Fibroblast of mammary gland (primary cell): Measurements from ENCODE around the gene FOXO1.

Source experiments
- DNase-seq: peaks from one replicate; pipeline ENCODE4 v3.0.0-alpha.2; 2010; ENCODE audit warnings: low read depth
- H3K4me3 ChIP-seq: 2 replicates; pipeline ENCODE4 v1.5.1; 2011; ENCODE audit warnings: low read depth, mild to moderate bottlenecking, low read length, moderate library complexity; ENCODE audit not compliant: control insufficient read depth
- CTCF ChIP-seq: conservative IDR thresholded peaks from 2 replicates; pipeline ENCODE4 v1.5.1; 2011; ENCODE audit warnings: low read depth, low read length, inconsistent platforms; ENCODE audit not compliant: control insufficient read depth, insufficient read depth

FOXO1 gene

GRCh38 chr13:40613192-40613818, 53.1 kb downstream of the FOXO1 start:
- no peak for DNase-seq
- H3K4me3 ChIP-seq = no peak overlapping the region
- no peak for TF ChIP-seq CTCF

GRCh38 chr13:40612041-40612440, 54.4 kb downstream of the FOXO1 start:
- no peak overlapping the region for H3K4me3 ChIP-seq
- no peak for TF ChIP-seq CTCF
- no peak for DNase-seq

- no peak for DNase-seq
- H3K4me3 ChIP-seq = no peak overlapping the region
- no peak for TF ChIP-seq CTCF
Observed at GRCh38 chr13:40611635-40612034, 54.8 kb downstream of the FOXO1 start.

GRCh38 chr13:40611004-40611403, 55.4 kb downstream of the FOXO1 start:
- no peak for TF ChIP-seq CTCF
- no peak overlapping the region for H3K4me3 ChIP-seq
- DNase-seq = no peak

- no peak for DNase-seq
- no peak overlapping the region for H3K4me3 ChIP-seq
- no peak for TF ChIP-seq CTCF
Observed at GRCh38 chr13:40609972-40610726, 56.3 kb downstream of the FOXO1 start.

- no peak overlapping the region for H3K4me3 ChIP-seq
- no peak for TF ChIP-seq CTCF
- DNase-seq = no peak
Observed at GRCh38 chr13:40608308-40608707, 58.1 kb downstream of the FOXO1 start.
